Activated T-cell treated with anti-CD3 and anti-CD28 coated beads for 1 hour (primary cell): ENCODE results near the gene WFDC5.
"Not testable (repeated sequence)": the region's sequence is repeated elsewhere in the genome, so short reads cannot be mapped to it uniquely, and the experiment has no call there.

Experiments
- DNase-seq: peaks from one replicate; pipeline ENCODE4 v3.0.0-alpha.2; 2020; ENCODE audit warnings: low read depth

Gene WFDC5

GRCh38 chr20:45114465-45115385, at the start of gene WFDC5:
TSS of gene WFDC5 (minus strand) at chr20:45115174. CDS start at chr20:45115083, 91 bp downstream.
- no peak for DNase-seq

- DNase-seq: no peak
Observed at GRCh38 chr20:45163083-45163803, 48.3 kb upstream of the WFDC5 start.

GRCh38 chr20:45157962-45158361, 43.0 kb upstream of the WFDC5 start:
- no peak for DNase-seq

GRCh38 chr20:45156713-45157112, 41.7 kb upstream of the WFDC5 start:
- no peak for DNase-seq

- DNase-seq: not testable (repeated sequence)
Observed at GRCh38 chr20:45154794-45155193, 39.8 kb upstream of the WFDC5 start.

- DNase-seq: no peak
Observed at GRCh38 chr20:45154183-45154582, 39.2 kb upstream of the WFDC5 start.

GRCh38 chr20:45153752-45154151, 38.8 kb upstream of the WFDC5 start:
- no peak for DNase-seq

GRCh38 chr20:45153147-45153546, 38.2 kb upstream of the WFDC5 start:
- DNase-seq: no peak

GRCh38 chr20:45152405-45152804, 37.4 kb upstream of the WFDC5 start:
- DNase-seq: no peak

- no peak for DNase-seq
Observed at GRCh38 chr20:45149062-45149461, 34.1 kb upstream of the WFDC5 start.

- no peak for DNase-seq
Observed at GRCh38 chr20:45140836-45141235, 25.9 kb upstream of the WFDC5 start.

- not testable (repeated sequence) for DNase-seq
Observed at GRCh38 chr20:45139733-45140375, 24.9 kb upstream of the WFDC5 start.

GRCh38 chr20:45138561-45139300, 23.8 kb upstream of the WFDC5 start:
- peak; percentile 24 for DNase-seq

- no peak for DNase-seq
Observed at GRCh38 chr20:45136911-45137310, 21.9 kb upstream of the WFDC5 start.

- no peak for DNase-seq
Observed at GRCh38 chr20:45128099-45128498, 13.1 kb upstream of the WFDC5 start.

- no peak for DNase-seq
Observed at GRCh38 chr20:45124365-45124764, 9.4 kb upstream of the WFDC5 start, which contains the start of gene WFDC12. TSS of gene WFDC12 (minus strand) at chr20:45124465. CDS start at chr20:45124447, 18 bp downstream.

GRCh38 chr20:45121388-45121787, 6.4 kb upstream of the WFDC5 start:
- DNase-seq: no peak

- DNase-seq: no peak
Observed at GRCh38 chr20:45119556-45120266, 4.7 kb upstream of the WFDC5 start.

GRCh38 chr20:45118028-45118427, 3.1 kb upstream of the WFDC5 start:
- no peak for DNase-seq

GRCh38 chr20:45117581-45117980, 2.6 kb upstream of the WFDC5 start:
- DNase-seq: no peak

- DNase-seq: no peak
Observed at GRCh38 chr20:45115829-45116228, 855 bp upstream of the WFDC5 start.
